HG02885 (cell line): ENCODE measurements around the gene ARHGAP15.

Experiments used
- ATAC-seq: cut with Tn5 transposase; IDR thresholded peaks from one replicate; pipeline ENCODE4 v1.9.1; 2021; ENCODE audit warnings: mild to moderate bottlenecking; ENCODE audit not compliant: unreplicated experiment, poor library complexity

Gene ARHGAP15

GRCh38 chr2:143545949-143546255 is 416.7 kb downstream of the ARHGAP15 start:
- no peak for ATAC-seq

DNA sequence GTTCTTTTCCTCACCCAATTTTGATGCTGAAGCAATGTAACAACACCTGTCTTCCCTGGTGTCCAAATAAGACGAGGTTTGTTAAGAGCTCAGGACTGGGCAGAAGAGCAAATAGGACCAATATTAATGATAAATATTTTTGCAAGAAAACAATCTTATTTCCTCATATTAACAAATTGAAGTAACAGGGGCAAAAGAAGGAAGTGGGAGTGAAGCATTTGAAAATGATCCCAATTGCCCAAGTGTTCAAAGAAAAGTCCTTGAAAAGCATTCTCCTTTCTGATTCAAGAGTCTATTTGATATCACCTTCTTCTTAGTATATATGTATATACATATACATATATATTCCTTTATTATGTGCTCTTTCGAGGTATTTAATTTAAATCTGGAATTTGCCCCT is 418.8 kb downstream of the ARHGAP15 start:
- ATAC-seq: no peak

DNA sequence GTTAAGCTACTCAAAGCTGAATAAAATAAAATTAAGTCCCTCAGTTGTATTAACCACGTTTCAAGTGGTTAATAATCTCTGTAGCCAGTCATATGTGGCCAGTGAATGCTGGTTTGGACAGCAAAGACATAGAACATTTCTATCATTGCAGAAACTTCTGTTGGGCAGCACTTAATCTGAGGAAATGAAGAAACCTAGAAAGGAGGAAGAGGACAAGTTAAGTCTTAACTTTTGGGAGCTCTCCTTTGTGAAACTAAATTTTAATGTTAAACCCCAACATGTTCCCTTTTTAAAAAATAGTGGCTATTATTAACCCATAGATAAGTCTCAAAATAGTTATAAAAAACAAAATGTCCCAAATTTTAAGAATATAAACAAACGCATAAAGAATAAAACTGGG is 421.3 kb downstream of the ARHGAP15 start:
- ATAC-seq: no peak

- ATAC-seq: no peak
Measured at GRCh38 chr2:143551971-143552650, 422.9 kb downstream of the ARHGAP15 start.

DNA sequence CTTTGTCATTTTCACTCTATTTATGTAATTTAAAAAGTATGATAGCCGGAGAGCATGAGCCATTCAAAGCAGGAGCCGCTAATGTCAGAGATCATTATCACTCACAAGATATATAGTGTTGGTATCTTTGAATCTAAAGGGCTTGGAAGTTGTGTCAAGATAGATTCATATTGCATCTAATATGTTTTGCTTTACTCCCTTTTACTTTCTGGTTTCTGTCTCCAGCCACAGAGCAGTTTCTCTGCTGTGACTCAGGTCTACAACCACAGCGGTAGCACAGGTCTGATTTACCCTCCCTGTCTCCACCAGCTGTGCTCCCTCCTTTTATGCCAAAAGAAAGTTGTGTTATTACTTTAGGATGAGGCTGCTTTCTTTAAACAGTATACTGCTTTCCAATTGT is 424.0 kb downstream of the ARHGAP15 start:
- ATAC-seq: peak; percentile 72

GRCh38 chr2:143558665-143559064 is 429.4 kb downstream of the ARHGAP15 start:
- ATAC-seq: no peak

GRCh38 chr2:143559147-143559546 is 429.9 kb downstream of the ARHGAP15 start:
- ATAC-seq: no peak

DNA sequence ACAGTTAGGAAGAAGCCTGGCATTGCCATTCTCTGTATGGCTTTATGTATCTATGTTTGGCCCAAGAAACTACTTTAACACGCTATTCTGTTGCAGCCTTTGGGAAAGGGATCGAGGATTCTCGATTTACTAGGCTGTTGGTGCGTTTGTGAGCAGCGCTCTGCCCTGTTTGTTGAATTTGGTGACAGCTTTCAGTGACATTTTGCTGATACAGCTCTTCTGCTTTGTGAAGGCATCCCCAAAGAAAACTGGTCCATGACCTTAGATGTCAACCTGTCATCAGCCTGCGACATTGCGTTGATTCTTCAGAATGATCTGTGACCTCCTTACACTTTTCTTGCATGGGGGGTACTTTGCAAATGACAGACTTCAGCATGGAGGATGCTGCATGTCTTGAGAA is 431.5 kb downstream of the ARHGAP15 start:
- no peak for ATAC-seq

DNA sequence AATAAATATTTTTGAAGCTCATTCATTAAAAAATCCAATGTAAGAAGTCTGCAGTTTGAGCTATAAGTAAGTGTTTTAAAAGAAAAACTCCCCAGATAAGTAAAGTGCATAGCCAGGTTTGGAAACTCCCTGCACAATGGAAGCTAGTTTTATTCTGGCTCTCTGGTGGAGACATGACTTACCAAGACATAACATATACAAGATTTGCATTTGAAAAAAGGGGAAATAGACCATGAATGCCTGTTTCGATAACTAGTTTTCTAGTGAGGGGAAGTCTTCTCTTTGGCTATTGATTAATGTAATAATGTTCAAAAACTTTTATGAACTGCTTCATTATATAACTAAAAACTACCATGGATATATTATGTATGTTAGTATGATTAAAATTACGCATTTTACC is 435.2 kb downstream of the ARHGAP15 start:
- peak; percentile 93 for ATAC-seq

DNA sequence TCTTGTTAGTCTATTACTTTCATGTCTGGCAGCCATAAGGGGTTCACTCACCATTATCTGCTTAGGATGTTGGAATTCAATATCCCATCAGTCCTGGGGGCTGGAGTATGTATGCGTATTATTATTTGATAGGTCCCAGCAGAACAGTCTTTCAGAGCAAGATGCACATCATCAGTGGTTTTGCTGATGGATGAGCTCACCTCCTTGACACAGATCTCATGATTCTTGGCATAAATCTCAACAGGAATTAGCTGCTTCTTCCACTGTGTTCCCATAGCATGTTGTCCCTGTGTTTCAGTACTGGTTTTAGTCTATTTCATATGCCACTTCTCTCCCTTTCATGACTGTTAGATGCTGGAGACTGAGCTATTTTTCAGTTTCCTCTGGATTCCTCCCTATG is 442.5 kb downstream of the ARHGAP15 start:
- no peak for ATAC-seq

GRCh38 chr2:143572421-143572820 is 443.2 kb downstream of the ARHGAP15 start:
- no peak for ATAC-seq

DNA sequence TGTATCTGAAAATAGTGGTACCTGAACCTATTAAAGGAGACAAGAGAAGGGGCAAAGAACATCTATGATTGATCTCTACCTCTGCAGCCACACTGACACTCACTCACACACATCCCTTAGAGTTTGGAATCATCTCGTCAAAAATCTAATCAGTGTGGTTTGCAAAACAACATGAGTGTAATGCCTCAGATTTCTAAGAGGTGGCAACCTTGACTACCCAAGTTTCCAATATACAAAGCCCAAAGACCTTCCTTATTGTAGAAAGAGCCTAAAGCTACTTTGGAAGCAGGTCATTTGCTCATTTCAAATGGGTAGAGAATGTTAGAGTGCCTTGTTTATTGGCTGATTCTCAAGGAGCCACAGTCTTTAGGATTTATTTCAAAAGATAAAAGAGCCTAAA is 444.9 kb downstream of the ARHGAP15 start:
- no peak for ATAC-seq

- ATAC-seq: no peak
Measured at GRCh38 chr2:143575340-143575739, 446.1 kb downstream of the ARHGAP15 start.

DNA sequence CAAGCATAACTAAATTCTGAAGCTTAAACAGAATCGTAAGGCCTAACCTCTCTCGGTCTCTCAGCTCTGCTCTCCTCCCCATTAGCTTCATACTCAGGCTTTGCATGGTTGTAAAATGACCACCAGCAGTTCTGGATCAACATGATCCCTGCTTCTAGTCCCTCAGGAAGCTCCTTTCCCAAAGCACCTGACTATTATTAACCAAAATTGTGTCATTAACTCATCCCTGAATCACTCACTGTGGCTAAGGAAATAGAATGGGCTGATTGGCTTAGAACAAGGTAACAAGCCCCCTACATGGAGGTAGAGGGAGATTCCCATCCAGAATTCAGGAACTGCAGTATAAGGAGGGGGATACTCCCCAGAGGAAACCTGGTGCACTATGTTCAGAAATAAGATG is 448.3 kb downstream of the ARHGAP15 start:
- no peak for ATAC-seq

DNA sequence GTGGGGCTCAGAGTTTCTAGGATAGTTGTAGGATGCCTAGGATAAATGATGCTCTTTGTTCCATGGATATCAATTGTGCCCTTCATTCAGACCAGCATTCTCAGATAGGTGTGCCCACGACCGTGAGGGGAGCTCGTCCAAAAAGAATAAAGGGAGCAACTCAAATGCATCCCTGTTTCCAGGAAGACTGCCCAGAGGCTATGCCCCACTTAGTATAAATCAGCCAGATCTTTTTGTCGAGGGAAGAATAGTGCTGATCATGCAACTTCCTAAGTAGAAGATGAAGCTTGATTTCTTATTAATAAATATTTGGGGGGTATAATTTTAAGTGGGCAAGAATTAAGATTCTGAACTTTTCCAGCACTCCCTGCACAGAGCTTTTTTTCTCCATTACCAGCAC is 450.2 kb downstream of the ARHGAP15 start:
- no peak for ATAC-seq

GRCh38 chr2:143581134-143581533 is 451.9 kb downstream of the ARHGAP15 start:
- ATAC-seq: no peak

- ATAC-seq: no peak
Measured at GRCh38 chr2:143582046-143582747, 453.0 kb downstream of the ARHGAP15 start.

- no peak for ATAC-seq
Measured at GRCh38 chr2:143584936-143585335, 455.7 kb downstream of the ARHGAP15 start.

GRCh38 chr2:143586119-143586518 is 456.9 kb downstream of the ARHGAP15 start:
- ATAC-seq: no peak

GRCh38 chr2:143588746-143589145 is 459.5 kb downstream of the ARHGAP15 start:
- ATAC-seq: no peak

GRCh38 chr2:143594161-143594560 is 464.9 kb downstream of the ARHGAP15 start:
- no peak for ATAC-seq

DNA sequence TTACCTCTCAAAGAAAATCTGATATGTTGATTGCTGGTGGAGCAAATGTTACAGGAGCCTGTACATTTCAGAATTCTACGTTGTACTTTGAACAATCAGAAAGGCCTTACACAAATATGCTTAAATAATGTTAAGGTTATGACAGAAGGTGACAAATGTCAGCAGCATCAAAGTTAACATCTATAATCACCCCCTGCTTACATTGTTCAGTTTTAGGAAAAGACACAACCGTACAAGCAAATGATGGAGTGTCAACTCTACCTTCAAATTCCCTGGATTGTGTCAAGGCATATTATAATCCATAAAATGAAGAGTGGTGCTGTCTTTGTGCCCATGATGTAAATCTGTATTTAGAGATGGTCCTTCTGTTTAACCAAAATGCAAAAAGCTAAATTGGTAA is 465.5 kb downstream of the ARHGAP15 start:
- ATAC-seq: no peak
